Coronary artery (tissue), 2 donors: ENCODE data around the gene KCTD15.

Experiments
- DNase-seq: peaks from one replicate; pipeline ENCODE4 v3.0.0-alpha.2; 2017; ENCODE audit warnings: low spot score
- H3K27ac ChIP-seq, 2 donors: fragments of 200-600 bp; sonication (generic); one replicate each; pipeline ENCODE4 v1.5.1; 2016 to 2019
- H3K4me3 ChIP-seq: fragments of 200-600 bp; sonication (generic); 2 replicates; pipeline ENCODE4 v1.5.1; 2016; ENCODE audit warnings: mild to moderate bottlenecking, moderate library complexity
- TF ChIP-seq, protein P1 (sequence below): fragments of 200-600 bp; sonication (generic); IDR thresholded peaks from one replicate; pipeline ENCODE4 v1.5.1; 2019; ENCODE audit warnings: antibody characterized with exemption

The KCTD15 gene

DNA sequence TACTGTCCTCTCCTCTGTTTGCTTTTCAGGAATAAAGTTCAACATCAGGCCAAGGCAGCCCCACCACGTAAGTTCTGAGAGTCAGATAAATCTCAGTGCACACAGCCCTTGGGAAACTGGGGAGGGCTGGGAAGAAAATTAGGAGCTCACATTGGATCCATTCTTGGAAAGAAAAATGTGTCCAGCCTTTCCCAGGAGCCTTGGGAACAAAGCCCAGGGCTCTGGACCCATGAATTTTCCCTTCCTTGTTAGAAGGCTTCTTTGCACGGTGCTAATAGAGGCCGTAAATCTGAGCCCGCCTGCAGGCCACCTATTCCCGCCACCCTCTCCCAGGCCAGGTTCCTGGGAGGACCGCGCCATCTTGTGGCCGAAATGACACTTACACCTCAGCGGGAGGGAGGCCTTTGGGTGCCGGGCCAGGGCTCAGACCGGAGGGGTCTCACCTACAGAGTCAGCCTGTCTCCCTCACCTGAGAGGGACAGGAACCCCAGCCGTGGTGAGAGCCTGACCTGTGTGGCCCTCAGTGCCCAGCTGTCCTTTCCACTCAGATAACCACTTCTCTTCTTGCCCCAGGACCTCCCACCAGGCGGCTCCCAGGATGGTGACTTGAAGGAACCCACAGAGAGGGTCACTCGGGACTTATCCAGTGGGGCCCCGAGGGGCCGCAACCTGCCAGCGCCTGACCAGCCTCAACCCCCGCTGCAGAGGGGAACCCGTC is 25.1 kb upstream of the KCTD15 start:
- Histone ChIP-seq H3K27ac (no peak overlapping the region), H3K4me3 (no peak overlapping the region)
- TF ChIP-seq, protein P1, sequence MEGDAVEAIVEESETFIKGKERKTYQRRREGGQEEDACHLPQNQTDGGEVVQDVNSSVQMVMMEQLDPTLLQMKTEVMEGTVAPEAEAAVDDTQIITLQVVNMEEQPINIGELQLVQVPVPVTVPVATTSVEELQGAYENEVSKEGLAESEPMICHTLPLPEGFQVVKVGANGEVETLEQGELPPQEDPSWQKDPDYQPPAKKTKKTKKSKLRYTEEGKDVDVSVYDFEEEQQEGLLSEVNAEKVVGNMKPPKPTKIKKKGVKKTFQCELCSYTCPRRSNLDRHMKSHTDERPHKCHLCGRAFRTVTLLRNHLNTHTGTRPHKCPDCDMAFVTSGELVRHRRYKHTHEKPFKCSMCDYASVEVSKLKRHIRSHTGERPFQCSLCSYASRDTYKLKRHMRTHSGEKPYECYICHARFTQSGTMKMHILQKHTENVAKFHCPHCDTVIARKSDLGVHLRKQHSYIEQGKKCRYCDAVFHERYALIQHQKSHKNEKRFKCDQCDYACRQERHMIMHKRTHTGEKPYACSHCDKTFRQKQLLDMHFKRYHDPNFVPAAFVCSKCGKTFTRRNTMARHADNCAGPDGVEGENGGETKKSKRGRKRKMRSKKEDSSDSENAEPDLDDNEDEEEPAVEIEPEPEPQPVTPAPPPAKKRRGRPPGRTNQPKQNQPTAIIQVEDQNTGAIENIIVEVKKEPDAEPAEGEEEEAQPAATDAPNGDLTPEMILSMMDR, result peak; percentile 51
- no peak for DNase-seq

GRCh38 chr19:33772102-33772857 is 24.4 kb upstream of the KCTD15 start:
- Histone ChIP-seq H3K27ac (no peak overlapping the region), H3K4me3 (no peak overlapping the region)
- DNase-seq, result no peak
- TF ChIP-seq, protein P1, result no peak

DNA sequence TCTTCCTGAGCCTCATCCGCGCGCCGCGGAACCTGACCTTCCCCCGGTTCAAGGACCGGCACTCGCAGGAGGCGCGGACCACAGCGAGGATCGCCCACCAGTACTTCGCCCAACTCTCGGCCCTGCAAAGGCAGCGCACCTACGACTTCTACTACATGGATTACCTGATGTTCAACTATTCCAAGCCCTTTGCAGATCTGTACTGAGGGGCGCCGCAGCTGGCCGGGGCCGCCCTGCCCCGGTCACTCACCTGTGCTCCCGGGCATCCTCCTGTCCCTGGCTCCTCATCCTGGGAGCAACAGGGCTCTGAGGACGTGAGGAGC is 23.9 kb upstream of the KCTD15 start:
- Histone ChIP-seq H3K27ac (no peak overlapping the region), H3K4me3 (no peak overlapping the region)
- DNase-seq, result no peak
- TF ChIP-seq, protein P1, result no peak

GRCh38 chr19:33773704-33774624 is 22.7 kb upstream of the KCTD15 start:
- no peak overlapping the region for H3K4me3 ChIP-seq
- TF ChIP-seq, protein P1, result no peak
- no peak for DNase-seq
- H3K27ac ChIP-seq, result no peak overlapping the region

DNA sequence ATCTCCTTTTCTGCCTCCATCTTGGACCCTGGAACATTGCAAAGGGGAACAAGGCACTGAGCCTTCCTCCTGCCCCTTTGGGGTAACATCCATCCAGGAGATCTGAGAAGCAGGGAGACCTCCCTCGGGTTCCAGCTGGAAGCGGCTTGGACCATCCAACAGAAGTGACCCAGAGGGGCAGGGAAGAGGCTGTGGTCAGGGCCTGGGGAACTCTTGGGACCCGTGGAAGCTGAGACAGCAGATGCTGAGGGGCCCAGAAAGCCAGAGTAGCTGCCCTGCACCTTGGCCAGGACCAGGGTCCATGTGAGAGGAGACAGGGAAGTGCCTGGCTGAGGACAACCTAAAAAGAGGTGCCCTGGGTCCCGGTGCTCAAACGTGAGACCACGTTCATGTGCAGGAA is 21.9 kb upstream of the KCTD15 start:
- H3K4me3 ChIP-seq, result no peak overlapping the region
- TF ChIP-seq, protein P1, result no peak
- DNase-seq, result no peak

GRCh38 chr19:33775731-33776487 is 20.8 kb upstream of the KCTD15 start:
- no peak overlapping the region for H3K27ac ChIP-seq
- no peak overlapping the region for H3K4me3 ChIP-seq
- TF ChIP-seq, protein P1, result no peak
- no peak for DNase-seq

More for the DNA sequence above, 21.9 kb upstream of the KCTD15 start:
- H3K27ac ChIP-seq, result no peak overlapping the region
